ENCODE measurements around the gene GPR89B. TPM values are rescaled to one million over a fixed set of nuclear protein-coding genes. Genes with fewer than 3 reads are reported as not detected.
"Not testable (repeated sequence)": the region's sequence is repeated elsewhere in the genome, so short reads cannot be mapped to it uniquely, and the experiment has no call there.

The GPR89B gene
- 1 to 10 TPM; 7.5 to 9.2 TPM for total RNA-seq

DNA sequence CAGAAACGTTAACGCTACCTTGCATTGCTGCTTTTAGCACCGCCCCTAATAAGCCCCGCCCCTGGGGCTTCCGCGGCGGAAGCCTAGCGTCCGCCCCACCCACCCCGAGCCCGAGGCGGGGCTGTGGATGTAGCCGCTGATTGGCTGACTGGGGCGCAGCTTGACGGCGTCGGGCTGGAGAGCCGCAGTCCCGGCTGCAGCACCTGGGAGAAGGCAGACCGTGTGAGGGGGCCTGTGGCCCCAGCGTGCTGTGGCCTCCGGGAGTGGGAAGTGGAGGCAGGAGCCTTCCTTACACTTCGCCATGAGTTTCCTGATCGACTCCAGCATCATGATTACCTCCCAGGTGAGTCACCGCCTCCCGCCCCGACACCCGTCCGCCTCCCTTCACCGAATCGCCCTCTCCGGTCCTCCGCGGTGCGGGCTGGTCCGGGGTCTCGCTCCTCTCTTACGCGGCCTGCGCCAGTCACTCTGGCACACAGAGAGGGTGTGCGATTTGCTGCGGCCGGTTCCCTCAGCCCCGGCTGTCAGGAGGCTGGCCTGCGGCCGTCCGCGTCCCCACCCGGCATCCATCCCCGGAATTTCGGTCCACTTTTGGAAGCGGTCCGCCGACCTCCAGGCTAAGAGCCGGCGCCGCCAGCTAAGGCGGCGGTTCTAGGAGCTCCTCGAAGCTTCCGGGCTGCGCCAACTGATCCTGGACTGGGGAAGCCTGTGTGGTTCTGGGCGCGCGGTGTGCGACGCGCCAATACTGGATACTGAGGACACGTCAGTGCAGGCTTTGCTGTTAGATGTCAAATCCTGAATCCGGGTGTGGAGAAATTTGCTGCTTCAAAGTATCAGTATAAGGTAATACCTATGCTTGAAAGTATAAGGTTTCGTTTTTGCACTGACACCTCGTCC, at the start of gene GPR89B:
TSS of gene GPR89B (plus strand) at position 185 of the 897 bp plus-strand sequence. CDS start at position 302, 117 bp downstream.
- H3K9me3 ChIP-seq, H3K36me3 ChIP-seq, H3K27me3 ChIP-seq, H3K4me1 ChIP-seq: not testable (repeated sequence)
- DNase-seq (ENCODE audit: low spot score), result peak; percentile 79
- H3K27ac ChIP-seq, result peak within 1 kb of the TSS; percentile 76 to 88
- H3K4me3 ChIP-seq, result peak within 1 kb of the TSS; percentile 72 to 92

DNA sequence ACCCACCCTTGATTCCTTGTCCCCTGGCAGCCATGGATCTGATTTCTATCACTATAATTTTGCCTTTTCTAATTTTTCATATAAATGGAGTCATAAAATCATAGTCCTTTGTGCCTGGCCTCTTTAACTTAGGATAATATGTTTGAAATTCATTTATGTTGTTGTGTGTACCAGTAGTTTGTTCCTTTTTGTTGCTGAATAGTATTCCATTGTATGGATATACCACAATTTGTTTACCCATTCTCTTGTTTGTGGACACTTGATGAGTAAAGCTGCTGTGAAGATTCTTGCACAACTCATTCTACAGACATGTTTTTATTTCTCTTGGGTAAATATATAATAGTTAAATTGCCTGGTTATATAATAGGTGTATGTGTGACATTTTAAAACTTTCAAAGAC, 48.3 kb upstream of the GPR89B start:
- no peaks in the 10 kb centered on the region for H3K27me3 ChIP-seq
- no peak overlapping the region for H3K27ac ChIP-seq
- DNase-seq (ENCODE audit: low spot score), result no peak
- TF ChIP-seq CTCF (IDR thresholded peaks at IDR 0.05), result no peak
- H3K36me3 ChIP-seq, result no peaks in the 10 kb centered on the region
- peaks cover 0 to 7% of the 10 kb centered on the region in 2 donors for H3K9me3 ChIP-seq
- H3K4me1 ChIP-seq, result no peaks in the 10 kb centered on the region
- no peak overlapping the region for H3K4me3 ChIP-seq

DNA sequence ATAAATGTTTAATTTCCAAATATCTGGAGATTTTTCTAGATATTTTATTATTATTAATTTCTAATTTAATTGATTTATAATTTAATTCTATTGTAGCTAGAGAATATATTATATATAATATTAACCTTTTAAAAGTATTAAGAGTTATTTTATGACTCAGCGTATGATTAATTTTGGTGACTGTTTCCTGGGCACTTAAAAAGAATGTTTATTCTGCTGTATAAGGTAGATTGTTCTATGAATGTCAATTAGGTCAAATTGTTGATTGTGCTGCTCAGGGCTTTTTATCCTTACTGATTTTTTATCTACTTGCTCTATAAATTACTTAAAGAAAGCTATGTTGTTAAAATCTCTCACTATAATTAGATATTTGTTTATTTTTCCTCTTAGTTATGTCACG, 45.7 kb upstream of the GPR89B start:
- Histone ChIP-seq H3K27ac (no peak overlapping the region), H3K36me3 (no peaks in the 10 kb centered on the region), H3K9me3 (peaks cover 0 to 7% of the 10 kb centered on the region in 2 donors), H3K4me3 (no peak overlapping the region), H3K27me3 (no peaks in the 10 kb centered on the region), H3K4me1 (no peaks in the 10 kb centered on the region)
- no peak for DNase-seq (ENCODE audit: low spot score)
- TF ChIP-seq CTCF (IDR thresholded peaks at IDR 0.05), result no peak

GRCh38 chr1:147890177-147890790, 37.9 kb upstream of the GPR89B start:
- Histone ChIP-seq H3K9me3 (no peaks in the 10 kb centered on the region), H3K4me1 (peaks cover 0 to 14% of the 10 kb centered on the region in 2 donors), H3K27me3 (no peaks in the 10 kb centered on the region), H3K36me3 (no peaks in the 10 kb centered on the region), H3K4me3 (no peak overlapping the region), H3K27ac (no peak overlapping the region)
- DNase-seq (ENCODE audit: low spot score), result no peak
- peak; percentile 48 to 79 for TF ChIP-seq CTCF (IDR thresholded peaks at IDR 0.05)

GRCh38 chr1:147891088-147891487, 37.1 kb upstream of the GPR89B start:
- Histone ChIP-seq H3K36me3 (no peaks in the 10 kb centered on the region), H3K27me3 (no peaks in the 10 kb centered on the region), H3K4me3 (no peak overlapping the region), H3K9me3 (no peaks in the 10 kb centered on the region), H3K4me1 (peaks cover 0 to 14% of the 10 kb centered on the region in 2 donors), H3K27ac (no peak overlapping the region)
- DNase-seq (ENCODE audit: low spot score), result no peak
- TF ChIP-seq CTCF (IDR thresholded peaks at IDR 0.05), result no peak

GRCh38 chr1:147892216-147892615, 36.0 kb upstream of the GPR89B start:
- no peak for DNase-seq (ENCODE audit: low spot score)
- H3K27ac ChIP-seq, result peak overlapping the region in 1 of 2 donors; percentile 37
- no peak for TF ChIP-seq CTCF (IDR thresholded peaks at IDR 0.05)

More at GRCh38 chr1:147892216-147892615, 36.0 kb upstream of the GPR89B start:
- Histone ChIP-seq H3K36me3 (no peaks in the 10 kb centered on the region), H3K9me3 (no peaks in the 10 kb centered on the region), H3K4me3 (no peak overlapping the region), H3K27me3 (no peaks in the 10 kb centered on the region), H3K4me1 (peaks cover 0 to 19% of the 10 kb centered on the region in 2 donors)
